Heart left ventricle (tissue), 13 donors: Measurements from ENCODE around the gene CCDC187.

Experiments used
- CTCF ChIP-seq, 12 donors: fragments of 200-600 bp; sonication (generic) in 4 of 12; IDR thresholded peaks; one replicate each; pipeline versions ENCODE4 v1.5.0 to v1.8.0; 2018 to 2022; ENCODE audit warnings: antibody characterized with exemption in 12 of 12, mild to moderate bottlenecking in 5 of 12
- POLR2A ChIP-seq, 2 donors: fragments of 450-650 bp; IDR thresholded peaks; one replicate each; pipeline ENCODE4 v1.6.1; 2017; ENCODE audit warnings: antibody characterized with exemption in 2 of 2, mild to moderate bottlenecking in 2 of 2, moderate library complexity in 2 of 2
- donor health status: ischemic (EF 13 %, LVEDD 7.1; RV severe dilation, severe dysfunction).
- donor health status: DM: no; HTN: yes; CAD: no.
- donor health status: DM: no; HTN: no; CAD: no.
- donor health status: ischemic (EF 25% LVEDD 6.9; RV normal size, moderate dysfunction).
- donor health status: ischemic (EF 25% LVEDD 5.7; RV mildly dilated, moderate dysfunction).
- donor health status: ischemic (EF 35%, LVEDD 5.7; RV mildly dilated, moderate dysfunction).
- donor health status: nonischemic (EF 11% LVEDD 7.7; RV severe dilation, severe dysfunction).
- donor health status: DM: yes; HTN: yes; CAD: no.
- donor health status: PGD.
- donor health status: ischemic (EF 29% LVEDD 5.4; RV normal size, mild dysfunction).
- donor health status: nonischemic (EF 23%, LVEDD 6.1; RV moderate dilation, normal function).

DNA sequence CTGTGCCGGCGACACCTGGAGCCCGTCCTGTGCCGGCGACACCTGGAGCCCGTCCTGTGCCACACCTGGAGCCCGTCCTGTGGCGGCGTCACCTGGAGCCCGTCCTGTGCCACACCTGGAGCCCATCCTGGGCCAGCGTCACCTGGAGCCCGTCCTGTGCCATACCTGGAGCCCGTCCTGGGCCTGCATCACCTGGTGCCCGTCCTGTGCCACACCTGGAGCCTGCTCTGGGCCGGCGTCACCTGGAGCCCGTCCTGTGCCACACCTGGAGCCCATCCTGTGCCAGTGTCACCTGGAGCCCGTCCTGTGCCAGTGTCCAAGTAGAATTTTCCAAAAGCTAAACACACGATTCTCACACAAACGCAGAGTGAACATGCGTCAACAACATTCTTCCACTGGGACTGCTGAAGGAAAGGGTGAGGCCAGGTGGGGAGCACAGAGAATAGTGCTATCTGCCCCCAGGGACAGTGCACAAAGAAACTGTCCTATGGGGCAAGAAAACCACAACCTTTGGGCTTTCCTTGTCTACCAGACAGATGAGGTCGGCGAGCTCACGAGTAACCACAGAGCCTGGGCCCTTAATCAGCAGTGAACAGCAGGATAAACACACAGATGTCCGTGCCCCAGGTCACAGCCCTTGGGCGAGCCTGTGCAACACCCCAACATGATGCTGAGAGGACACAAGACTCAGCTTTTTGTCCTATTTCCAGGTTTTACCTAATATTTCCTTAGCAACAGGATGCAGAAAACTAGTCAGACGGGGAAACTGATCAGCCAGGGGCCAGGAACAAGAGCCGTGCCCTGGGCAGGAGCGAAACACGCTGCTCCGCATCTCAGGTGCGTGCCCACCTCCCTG lies 66.2 kb downstream of the CCDC187 start:
- TF ChIP-seq CTCF (IDR thresholded peaks at IDR 0.05) (no peak), POLR2A (IDR thresholded peaks at IDR 0.05) (no peak)
